Stimulated activated CD4-positive, alpha-beta T cell treated with anti-CD3 and anti-CD28 coated beads, TNF-alpha, amount 100 ng/mL, for 48 hours (primary cell): ENCODE measurements around the gene STPG1.
A peak's percentile ranks its signal among the peaks of the same experiment; 100 is the strongest.

Source experiments
- DNase-seq, 3 donors: peaks; one replicate each; pipeline ENCODE4 v3.0.0-alpha.2; 2020; ENCODE audit warnings: low read depth in 3 of 3

STPG1 gene

GRCh38 chr1:24426744-24427544 lies 13.4 kb upstream of the STPG1 start:
- DNase-seq: no peak

GRCh38 chr1:24425922-24426321 lies 12.3 kb upstream of the STPG1 start:
- DNase-seq: no peak

GRCh38 chr1:24425441-24425840 lies 11.9 kb upstream of the STPG1 start:
- no peak for DNase-seq

GRCh38 chr1:24424990-24425389 lies 11.4 kb upstream of the STPG1 start:
- no peak for DNase-seq

GRCh38 chr1:24424207-24424606 lies 10.6 kb upstream of the STPG1 start:
- DNase-seq: no peak

DNA sequence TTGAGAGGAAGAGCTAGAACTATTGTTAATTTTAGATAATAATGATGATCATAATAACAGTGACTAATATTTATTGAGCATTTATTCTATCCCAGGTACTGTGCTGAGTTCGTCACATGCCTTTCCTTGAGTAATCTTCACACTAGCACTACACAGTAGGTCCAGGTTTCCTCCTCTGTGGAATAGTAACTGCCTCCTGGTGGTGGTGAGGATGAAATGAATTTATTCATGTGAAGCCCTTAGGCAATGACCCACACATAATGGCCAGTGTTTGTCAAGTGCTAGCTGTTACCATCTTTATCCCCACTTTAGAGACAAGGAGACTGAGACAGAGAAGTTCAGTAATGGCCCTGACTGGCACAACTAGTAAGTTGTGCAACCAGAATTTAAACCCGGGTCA lies 7.9 kb upstream of the STPG1 start:
- no peak for DNase-seq

GRCh38 chr1:24420547-24420946 lies 7.0 kb upstream of the STPG1 start:
- no peak for DNase-seq

DNA sequence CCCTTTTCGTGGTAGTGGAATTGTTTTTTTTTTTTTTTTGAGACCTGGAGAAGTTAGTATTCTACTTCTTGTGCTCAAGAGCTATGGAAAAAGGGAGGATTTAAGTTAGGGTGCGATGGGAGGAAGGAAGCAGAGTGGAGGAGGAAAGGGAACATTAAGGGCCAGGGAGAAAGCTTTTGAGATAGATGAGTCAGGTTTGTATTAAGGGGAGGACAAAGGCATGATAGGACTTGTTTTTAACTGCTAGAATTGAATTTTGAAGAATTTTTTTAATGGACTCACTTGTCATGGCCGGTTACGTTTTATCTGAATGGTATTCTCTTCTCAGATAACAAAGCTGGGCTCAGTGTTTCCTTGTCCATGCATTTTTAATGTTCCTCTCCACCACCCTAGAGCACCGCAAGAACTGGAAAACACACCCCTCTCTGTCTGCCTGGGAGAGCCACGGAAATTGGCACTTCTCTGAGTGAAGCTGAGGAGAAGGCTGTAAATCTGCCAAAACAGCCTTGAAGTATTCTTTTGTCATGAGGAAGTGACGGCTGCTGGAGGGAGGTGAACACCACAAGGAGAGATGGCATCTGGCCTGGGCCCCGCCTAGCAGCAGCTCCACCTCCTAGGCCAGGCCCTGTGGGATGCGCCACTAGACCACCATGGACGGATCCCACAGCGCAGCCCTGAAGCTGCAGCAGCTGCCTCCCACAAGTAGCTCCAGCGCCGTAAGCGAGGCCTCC lies 5.5 kb upstream of the STPG1 start:
- no peak for DNase-seq

GRCh38 chr1:24417681-24418080 lies 4.1 kb upstream of the STPG1 start:
- DNase-seq: no peak

GRCh38 chr1:24416666-24417391 lies 3.2 kb upstream of the STPG1 start:
- peak in 2 of 3 donors; percentile 27 to 30 for DNase-seq

DNA sequence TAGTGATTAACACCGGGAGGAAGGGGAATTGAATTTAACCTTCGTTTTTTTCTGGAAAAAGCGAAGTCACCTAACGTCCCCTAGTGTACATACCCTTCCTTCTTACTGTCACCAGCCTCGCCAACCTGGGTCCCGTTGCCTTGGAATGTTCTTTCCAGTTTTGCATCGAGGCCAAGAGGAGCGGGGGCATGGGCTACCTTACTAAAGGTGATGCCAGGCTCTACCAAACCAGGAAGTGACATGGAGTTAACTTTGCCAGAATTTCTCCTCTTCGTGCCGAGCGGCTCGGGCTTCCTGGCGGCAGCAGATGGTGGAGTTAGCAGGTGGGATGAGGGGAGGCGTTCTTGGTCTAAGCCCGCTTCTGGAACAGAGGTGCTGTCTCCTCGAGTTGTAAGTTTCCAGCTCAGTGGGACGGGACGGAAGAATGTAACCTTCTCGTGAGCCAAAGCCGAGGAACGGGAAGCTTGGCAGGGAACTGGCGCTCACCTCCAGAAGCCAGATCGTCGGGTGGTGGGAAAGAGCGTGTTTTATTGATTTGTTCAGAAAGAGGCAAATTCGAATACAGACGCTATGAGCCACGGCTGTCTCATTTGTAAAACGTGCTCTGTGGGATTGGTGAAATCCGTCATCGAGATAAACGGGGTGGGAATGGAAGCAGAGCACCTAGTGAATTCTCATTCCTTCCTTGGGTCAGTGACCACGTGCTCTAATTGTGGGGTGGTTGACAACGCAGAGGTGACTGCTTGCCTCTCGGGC lies 2.5 kb upstream of the STPG1 start:
- DNase-seq: no peak

DNA sequence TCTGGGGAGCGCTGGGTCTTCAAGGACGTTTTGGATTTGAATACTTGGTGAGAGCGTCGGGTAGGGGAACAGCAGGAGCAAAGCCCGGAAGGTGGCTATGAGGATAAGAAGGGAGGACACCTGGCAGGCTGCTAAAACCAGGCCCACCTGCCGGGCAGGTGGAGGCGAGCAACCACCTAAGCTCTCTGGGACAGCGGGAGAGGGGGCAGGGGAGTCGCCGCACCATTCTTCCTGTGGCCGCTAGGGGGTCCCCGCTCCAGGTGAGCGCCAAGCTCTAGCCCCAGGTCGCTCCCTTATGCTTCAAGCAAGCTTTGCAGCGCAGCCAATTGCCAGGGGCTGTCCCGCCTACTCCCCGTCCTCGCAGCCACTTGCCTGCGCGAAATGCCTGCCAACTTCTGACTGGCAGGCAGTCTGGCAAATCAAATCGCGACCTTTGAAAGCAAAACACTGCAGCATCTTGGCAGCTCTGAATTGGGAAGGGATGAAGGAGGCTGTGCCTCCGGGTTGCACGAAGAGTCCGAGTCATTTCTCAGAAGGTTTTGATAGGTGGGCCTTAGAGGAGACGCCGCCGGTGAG lies 1.8 kb upstream of the STPG1 start, which contains the start of gene NIPAL3:
NIPAL3 (plus strand) TSS at position 469 of the 576 bp plus-strand sequence. CDS start 3,746 bp downstream, outside the sequence.
- DNase-seq: peak; percentile 94 to 98 (median 97)

DNA sequence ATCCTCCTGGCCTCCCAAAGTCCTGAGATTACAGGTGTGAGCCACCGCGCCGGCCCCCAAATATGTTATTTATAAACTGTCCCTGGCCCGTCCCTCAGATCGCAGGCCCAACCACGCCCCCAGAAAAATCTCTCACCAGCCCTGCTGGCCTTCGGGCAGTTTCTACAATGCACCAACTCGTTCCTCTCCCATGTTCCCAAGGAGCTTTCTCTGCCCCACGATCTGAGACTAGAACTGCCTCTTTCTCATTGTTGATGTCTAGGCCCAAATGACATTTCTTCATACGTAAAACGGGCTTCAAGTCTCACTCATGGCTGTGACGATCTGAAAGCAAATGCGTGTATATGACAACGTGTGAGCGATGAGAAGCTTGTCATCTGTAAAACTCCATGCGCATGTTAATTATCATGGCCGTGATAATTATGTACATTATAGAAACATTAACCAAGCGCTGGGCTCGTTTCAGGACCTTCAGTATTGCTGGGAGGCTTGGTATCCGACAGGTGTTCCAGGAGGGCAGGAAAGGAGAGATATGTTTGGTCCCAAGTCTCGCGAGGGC lies 1.3 kb upstream of the STPG1 start:
- no peak for DNase-seq

- no peak for DNase-seq
Observed at GRCh38 chr1:24412408-24412807, 1.2 kb downstream of the STPG1 start.

DNA sequence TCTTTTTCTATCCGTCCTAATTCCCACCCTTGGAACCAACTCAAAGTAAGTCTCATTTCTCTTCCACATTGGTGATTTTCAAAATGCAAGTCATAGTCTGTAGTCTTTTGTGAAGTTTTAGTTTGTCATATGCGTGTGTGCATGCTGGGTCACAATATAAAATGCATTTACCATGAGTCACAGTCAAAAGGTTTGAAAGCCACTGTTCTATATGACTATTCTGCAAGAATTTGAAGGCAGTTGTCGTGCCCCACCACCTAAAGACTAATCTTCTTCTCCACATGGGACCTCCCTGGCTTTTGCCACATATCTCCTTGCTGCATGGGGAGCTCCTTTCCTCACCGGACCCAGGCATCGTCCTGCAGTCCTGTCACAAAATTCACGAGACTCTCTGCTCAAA lies 1.6 kb downstream of the STPG1 start:
- no peak for DNase-seq

DNA sequence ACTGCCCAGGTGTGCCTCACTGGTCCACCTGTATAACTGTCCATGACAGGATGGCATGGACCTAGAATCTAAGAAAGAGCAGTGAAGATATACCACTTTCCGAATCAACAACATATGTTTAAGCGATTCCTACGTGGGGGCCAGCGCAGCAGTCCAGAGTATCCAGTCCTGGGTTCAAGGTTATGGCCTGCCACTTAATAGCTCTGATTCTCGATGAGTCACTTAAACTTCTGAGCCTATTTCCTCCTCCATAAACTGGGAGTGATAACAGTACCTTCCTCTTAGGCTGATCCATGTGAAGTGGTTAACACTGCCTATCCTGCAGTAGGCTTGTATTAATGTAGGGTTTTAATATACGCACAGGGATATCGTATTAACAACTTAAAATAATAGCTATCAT lies 2.8 kb downstream of the STPG1 start:
- DNase-seq: no peak

- DNase-seq: no peak
Observed at GRCh38 chr1:24409535-24409934, 4.0 kb downstream of the STPG1 start.

DNA sequence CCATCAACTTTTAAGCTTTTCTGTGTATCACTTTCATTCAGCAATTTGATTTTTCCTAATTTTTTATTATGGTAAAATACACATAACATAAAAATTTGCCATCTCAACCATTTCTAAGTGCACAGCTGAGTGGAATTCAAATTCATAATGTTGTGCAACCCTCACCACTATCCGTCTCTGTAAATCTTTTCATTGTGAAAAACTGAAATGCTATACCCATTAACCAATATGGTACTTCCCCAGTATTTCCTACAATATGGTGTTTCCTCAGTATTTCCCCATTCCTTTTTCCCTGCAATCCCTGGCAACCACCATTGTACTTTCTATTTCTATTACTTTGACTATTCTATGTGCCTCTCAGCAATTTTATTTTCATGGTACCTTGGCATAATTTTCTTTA lies 6.8 kb downstream of the STPG1 start:
- no peak for DNase-seq

GRCh38 chr1:24403806-24404205 lies 9.8 kb downstream of the STPG1 start:
- no peak for DNase-seq

DNA sequence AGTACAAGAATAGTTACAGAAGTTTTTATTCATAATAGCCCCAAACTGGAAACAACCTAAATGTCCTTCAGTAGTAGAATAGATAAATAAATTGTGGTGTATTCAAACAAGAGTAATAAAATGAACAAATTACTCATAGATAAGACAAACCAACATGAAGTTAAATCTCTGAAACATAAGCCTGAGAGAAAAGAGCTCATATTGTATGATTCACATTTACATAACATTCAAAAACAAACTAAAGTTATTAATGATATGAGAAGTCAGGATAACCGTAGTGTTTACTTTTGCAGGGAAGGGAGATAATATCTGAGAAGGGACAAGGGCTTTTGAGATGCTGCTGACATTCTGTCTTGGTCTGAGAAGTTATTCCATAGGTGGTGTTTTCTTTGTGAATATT lies 13.5 kb downstream of the STPG1 start:
- DNase-seq: no peak

DNA sequence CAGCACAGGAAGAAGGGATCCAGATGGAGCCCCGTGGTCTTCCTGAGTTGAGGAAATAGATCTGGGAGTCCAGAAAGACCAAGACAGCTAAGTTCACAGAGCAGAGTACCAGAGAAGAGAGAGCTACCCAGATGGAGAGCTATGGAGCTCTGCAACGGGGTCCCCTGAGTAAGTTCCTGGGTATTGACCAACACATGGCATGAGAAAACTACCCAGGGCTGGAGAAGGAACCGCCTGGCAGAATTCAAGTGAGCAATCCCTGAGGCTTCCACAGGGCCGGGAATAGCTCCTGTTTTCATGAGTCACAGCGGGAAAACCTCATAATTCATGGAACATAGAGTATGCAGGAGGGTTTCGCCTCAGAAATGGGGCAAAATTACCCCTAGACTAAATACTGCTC lies 19.7 kb downstream of the STPG1 start:
- no peak for DNase-seq
